Body of pancreas (tissue), 4 donors: ENCODE results near the gene BMERB1. TPM values are rescaled to one million over a fixed set of nuclear protein-coding genes. Genes with fewer than 3 reads are reported as not detected.

Experiments used
- ATAC-seq: fragments of 150-250 bp; one replicate; pipeline ENCODE4 v1.9.1; 2016
- DNase-seq, 4 donors: peaks; one replicate each; pipeline ENCODE4 v3.0.0-alpha.2; 2019
- H3K27ac ChIP-seq, 4 donors: fragments of 200-600 bp; sonication (generic); 1 replicate in 3 of 4; 2 replicates in 1 of 4; pipeline versions ENCODE4 v1.5.1 to v1.6.1; 2016 to 2019; ENCODE audit warnings: mild to moderate bottlenecking in 1 of 4, mixed read lengths in 1 of 4, moderate library complexity in 1 of 4
- H3K27me3 ChIP-seq, 2 donors: fragments of 200-600 bp; sonication (generic); one replicate each; pipeline ENCODE4 v1.6.0; 2016; ENCODE audit warnings: mild to moderate bottlenecking in 1 of 2
- H3K36me3 ChIP-seq, 2 donors: fragments of 200-600 bp; sonication (generic); replicated peaks in 1 of 2; 2 replicates each; pipeline ENCODE4 v1.5.1; 2016; ENCODE audit warnings: low read depth in 2 of 2; ENCODE audit not compliant: insufficient read depth in 1 of 2
- H3K4me1 ChIP-seq: fragments of 200-600 bp; sonication (generic); one replicate; pipeline ENCODE4 v1.6.0; 2016
- H3K4me3 ChIP-seq, 2 donors: fragments of 200-600 bp; sonication (generic); 1 replicate in 1 of 2; 2 replicates in 1 of 2; pipeline ENCODE4 v1.5.1; 2016 to 2019
- H3K9me3 ChIP-seq, 3 donors: fragments of 200-600 bp; sonication (generic); 1 replicate in 2 of 3; 2 replicates in 1 of 3; pipeline ENCODE4 v1.5.1; 2016
- CTCF ChIP-seq, 7 experiments: fragments of 450-650 bp in 4 of 7; fragments of 200-600 bp in 3 of 7; sonication (generic) in 3 of 7; IDR thresholded peaks; one replicate each; pipeline ENCODE4 v1.5.1; 2016 to 2019; ENCODE audit warnings: antibody characterized with exemption in 7 of 7
- POLR2A ChIP-seq, 3 donors: fragments of 450-650 bp; IDR thresholded peaks; one replicate each; pipeline ENCODE4 v1.6.1; 2016; ENCODE audit warnings: antibody characterized with exemption in 3 of 3, mild to moderate bottlenecking in 2 of 3
- WGBS, 2 donors: methylation state at CpG; one replicate each; pipeline ENCODE4 v1.1.5; 2017; 5-methylcytosine and 5-hydroxymethylcytosine counted together
- intact Hi-C: fragments of 100-400 bp; cut with DNase I; formaldehyde crosslinking; loops from one replicate; pipeline ENCODE4 v1.15.1; 2023
- total RNA-seq, 2 donors: library from RNA; depleted of rRNA; stranded (reverse); fragments of >200 nt; gene quantifications; one replicate each; pipeline ENCODE4 v1.1.0, GENCODE V29; 2016

The BMERB1 gene
- total RNA-seq, 2 donors from 2014 or later, result 8.9 to 22.3 TPM

DNA sequence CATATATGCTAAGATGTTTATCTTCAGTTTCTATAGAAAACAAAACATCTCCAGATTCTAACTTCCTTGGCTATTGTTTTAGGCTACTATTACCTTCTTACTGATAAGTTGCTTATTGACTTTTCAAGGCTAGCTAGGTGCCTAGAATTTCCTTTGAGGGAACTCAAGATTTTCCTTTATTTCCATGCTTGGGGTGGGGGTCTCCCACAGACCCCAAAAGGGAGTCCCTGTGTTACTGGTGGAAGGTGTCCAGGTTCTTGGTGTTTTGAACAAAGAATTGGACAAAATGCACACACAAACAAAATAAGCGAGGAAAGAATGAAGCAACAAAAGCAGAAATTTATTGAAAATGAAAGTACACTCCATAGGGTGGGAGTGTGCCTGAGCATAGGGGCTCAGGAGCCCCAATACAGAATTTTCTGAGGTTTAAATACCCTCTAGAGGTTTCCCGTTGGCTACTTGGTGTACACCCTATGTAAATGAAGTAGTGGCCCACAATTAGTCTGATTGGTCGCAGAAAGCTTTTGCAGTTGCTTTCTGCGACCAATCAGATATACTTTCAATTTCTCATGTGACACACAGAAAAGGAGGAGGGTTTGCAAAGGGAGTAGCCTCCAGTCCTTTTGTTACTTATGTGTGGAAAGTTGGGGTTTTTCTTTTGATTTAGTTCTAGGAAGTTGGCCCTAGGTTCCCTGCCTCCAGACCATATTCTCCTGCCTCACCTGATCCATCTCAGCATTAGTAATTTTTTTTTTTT, 141.1 kb downstream of the BMERB1 start:
- Histone ChIP-seq H3K27me3 (no peaks in the 10 kb centered on the region), H3K27ac (no peak overlapping the region), H3K36me3 (no peaks in the 10 kb centered on the region), H3K9me3 (no peaks in the 10 kb centered on the region), H3K4me3 (no peak overlapping the region), H3K4me1 (no peaks in the 10 kb centered on the region)
- TF ChIP-seq CTCF (IDR thresholded peaks at IDR 0.05) (no peak), POLR2A (IDR thresholded peaks at IDR 0.05) (no peak)
- WGBS, 2 donors, result 92 to 95% methylated on average over 4 of the region's 4 CpGs
- ATAC-seq (no peak), DNase-seq (no peak)
- intact Hi-C loops, result no loop called here

DNA sequence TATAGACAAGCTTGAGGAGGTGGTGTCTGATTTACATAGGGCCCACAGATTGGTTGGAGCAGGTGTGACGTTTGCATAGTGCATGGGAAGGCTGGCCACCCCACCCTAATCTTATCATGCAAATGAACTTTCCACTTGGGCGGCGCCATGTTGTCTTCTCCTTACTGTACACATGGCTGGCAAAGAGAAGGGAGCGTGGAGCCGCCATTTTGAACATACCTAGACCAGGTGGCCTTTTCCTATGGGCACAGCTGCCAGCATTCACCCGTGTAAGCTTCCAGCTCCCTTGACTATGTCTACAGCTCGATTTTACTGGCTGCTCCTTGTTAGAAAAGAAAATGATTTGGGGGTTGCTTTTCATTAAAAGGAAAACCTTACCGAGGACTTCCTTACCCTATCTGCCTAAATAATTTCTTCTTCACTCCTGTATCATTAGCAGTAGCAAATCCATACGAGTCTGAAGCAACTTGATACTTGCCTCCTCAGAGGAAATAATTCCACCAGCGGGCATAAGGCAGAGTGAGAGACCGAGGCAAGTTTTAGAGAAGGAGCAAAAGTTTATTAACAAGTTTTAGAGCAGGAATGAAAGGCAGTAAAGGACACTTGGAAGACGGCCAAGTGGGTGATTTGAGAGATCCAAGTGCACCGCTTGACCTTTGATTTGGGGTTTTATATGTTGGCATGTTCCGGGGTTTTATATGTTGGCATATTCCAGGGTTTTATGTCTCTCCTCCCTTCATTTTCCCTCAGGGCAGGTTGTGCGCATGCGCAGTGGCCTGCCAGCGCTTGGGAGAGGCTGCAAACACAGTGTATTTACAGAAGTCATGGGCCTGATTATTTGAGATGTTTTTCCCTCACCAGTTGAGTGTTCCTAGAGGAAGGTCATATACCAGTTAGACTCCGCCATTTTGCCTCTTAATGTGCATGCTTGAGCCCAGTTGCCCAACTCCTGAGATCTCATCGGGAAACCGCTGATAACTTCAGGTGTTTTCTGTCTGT, 142.9 kb downstream of the BMERB1 start:
- no peak overlapping the region for H3K27ac ChIP-seq
- ATAC-seq, result no peak
- no peak for DNase-seq
- WGBS, 2 donors, result 90 to 92% methylated on average over 20 of the region's 20 CpGs
- H3K36me3 ChIP-seq, result no peaks in the 10 kb centered on the region
- no peaks in the 10 kb centered on the region for H3K27me3 ChIP-seq
- no peak overlapping the region for H3K4me3 ChIP-seq
- H3K9me3 ChIP-seq, result no peaks in the 10 kb centered on the region
- intact Hi-C loops, result no loop called here
- H3K4me1 ChIP-seq, result no peaks in the 10 kb centered on the region
- TF ChIP-seq POLR2A (IDR thresholded peaks at IDR 0.05) (no peak), CTCF (IDR thresholded peaks at IDR 0.05) (no peak)

DNA sequence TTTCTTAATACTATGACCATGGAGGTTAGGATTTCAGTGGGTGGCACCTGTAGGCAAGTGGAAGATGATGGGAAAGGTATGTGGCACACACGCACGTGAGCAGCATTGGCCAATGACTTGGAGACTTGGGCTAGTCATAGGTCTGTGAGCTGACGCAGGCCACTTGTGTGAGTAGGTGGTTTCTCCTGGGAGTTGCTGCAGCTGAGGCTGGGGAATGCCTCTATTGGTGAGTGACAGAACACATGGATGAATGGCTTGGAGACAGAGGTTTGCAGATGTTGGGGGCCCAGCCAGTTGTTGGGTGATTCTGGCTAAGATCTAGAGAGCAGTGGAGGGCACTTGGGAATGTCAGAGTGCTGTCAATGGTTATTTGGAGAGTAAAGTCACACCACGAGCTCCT, 144.4 kb downstream of the BMERB1 start:
- H3K9me3 ChIP-seq, result no peaks in the 10 kb centered on the region
- WGBS, 2 donors, result 86 to 93% methylated on average over 4 of the region's 4 CpGs
- intact Hi-C loops, result no loop called here
- H3K4me1 ChIP-seq, result no peaks in the 10 kb centered on the region
- DNase-seq, result no peak
- no peak overlapping the region for H3K4me3 ChIP-seq
- no peaks in the 10 kb centered on the region for H3K27me3 ChIP-seq
- ATAC-seq, result no peak
- no peaks in the 10 kb centered on the region for H3K36me3 ChIP-seq
- TF ChIP-seq CTCF (IDR thresholded peaks at IDR 0.05) (no peak), POLR2A (IDR thresholded peaks at IDR 0.05) (no peak)
- no peak overlapping the region for H3K27ac ChIP-seq

GRCh38 chr16:15581127-15581815, 146.9 kb downstream of the BMERB1 start:
- DNase-seq (no peak), ATAC-seq (no peak)
- Histone ChIP-seq H3K4me1 (no peaks in the 10 kb centered on the region), H3K36me3 (no peaks in the 10 kb centered on the region), H3K9me3 (no peaks in the 10 kb centered on the region), H3K27ac (no peak overlapping the region), H3K4me3 (no peak overlapping the region), H3K27me3 (no peaks in the 10 kb centered on the region)
- WGBS, 2 donors, result 90 to 91% methylated on average over 10 of the region's 10 CpGs
- intact Hi-C loops, result no loop called here
- TF ChIP-seq POLR2A (IDR thresholded peaks at IDR 0.05), result no peak
- TF ChIP-seq CTCF (IDR thresholded peaks at IDR 0.05), result no peak
